HG03108 (cell line): Measurements from ENCODE around the gene SAMD4A.

ENCODE experiments used
- ATAC-seq: cut with Tn5 transposase; IDR thresholded peaks from one replicate; pipeline ENCODE4 v1.9.1; 2021; ENCODE audit warnings: moderate library complexity; ENCODE audit not compliant: unreplicated experiment

SAMD4A gene

DNA sequence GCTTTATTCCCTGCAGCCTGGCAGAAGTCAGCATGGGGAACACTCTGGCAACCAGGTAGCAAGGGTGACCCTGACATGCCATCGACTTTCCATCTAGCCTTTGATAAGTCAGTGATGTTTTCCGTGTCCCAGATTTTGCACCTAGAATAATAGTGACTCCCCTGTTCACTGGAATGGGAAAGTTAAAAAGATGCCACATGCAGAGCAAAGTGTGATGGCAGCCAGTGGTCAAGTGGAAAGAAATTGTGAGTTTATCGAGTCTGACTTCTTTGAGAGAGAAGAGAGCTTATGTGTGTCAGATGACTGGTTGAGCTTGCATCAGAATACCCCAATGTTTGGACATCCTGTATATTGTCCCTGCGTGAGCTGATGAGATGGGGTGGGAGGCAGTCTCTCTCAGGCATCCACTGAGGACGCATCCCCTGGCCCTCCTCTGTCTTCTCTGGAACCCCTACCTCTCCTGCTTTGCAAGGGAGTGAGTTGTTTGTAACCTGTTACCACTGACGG, 187.2 kb downstream of the SAMD4A start:
- no peak for ATAC-seq

DNA sequence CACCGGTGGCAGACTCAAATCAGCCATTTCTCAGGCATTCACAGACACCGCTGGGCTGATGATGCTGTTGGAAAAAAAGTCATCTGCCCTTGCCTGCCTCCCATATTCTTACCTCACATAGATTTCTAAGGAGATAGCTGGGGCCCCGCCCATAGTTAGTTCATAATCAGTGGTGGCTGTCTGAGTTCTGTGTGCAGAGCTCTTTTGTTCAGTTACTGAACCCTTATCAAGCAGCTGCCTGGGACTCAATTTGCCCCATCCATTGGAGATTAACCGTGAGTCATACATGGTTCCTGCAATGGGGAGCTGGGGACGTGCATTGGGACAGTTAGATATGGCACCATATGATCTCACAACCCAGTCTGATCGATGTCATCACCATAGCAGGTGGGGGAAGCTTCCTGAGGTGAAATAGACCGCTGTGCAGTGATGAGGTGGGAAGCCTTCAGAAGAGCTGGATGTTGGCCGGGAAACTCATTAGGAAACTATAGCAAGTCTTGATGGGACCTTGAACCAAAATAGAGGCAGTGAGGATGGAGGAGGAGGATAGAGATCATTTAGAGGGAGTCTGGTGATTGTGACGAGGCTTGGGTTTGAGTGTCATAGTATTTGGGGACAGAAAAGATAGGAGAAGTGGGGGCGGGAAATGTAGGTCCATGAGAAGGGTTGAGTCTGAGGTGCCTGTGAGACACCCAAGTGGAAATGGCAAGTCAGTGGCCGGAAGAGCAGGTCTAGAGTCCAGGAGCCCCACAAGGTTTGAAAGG, 187.9 kb downstream of the SAMD4A start:
- ATAC-seq = no peak

DNA sequence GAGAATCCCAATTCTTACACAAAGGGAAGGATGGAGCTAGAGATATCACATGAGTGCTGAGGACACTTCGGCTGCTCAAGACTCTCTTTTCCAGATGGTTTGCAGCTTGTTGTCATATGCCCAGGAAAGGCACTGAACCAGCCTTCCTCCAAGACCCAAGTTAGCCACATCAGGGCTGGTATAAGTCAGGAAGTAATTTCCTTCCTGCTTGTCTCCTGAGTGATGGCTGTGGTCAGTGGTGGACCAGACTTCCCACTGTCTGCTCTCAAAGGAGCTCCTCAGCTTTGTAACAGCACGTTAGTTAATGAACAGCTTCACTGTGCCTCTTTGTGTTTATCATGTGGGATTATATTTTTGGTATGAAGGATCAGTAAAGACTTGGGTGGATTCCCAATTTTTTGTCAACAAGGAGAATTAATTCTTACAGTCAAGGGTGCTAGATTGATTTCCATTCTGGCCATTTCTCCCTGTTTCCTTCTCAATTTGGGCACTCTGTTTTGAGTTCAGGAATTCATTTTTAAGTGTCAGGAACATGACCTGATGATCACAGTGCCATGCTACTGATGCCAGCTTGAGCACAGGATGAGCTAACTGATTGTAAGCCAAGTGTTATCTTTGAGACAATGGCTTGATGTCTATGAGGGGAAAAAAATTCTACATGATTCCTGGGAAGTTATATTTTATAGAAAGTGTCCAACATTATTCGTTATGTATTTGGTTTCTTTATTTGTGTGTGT, 189.9 kb downstream of the SAMD4A start:
- ATAC-seq = no peak

DNA sequence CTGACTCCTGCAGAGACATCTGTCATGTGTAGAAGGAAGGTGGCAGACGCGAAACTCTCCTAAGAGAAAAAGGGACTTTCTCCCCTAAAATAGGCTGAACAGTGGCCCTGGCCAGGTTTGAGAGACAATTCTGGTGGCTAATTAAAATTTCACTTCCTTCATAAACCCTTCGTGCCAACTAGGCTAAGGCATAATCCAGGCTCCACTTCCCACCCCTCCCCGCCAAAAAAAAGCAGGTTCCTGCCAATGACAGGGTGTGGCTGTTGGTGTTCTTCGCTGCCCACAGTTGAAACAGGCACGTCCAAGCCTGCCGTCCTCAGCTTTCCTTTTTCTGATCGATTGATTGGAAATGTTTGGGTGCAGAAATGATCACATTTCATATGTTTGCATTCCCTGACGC, 191.1 kb downstream of the SAMD4A start:
- ATAC-seq = no peak

DNA sequence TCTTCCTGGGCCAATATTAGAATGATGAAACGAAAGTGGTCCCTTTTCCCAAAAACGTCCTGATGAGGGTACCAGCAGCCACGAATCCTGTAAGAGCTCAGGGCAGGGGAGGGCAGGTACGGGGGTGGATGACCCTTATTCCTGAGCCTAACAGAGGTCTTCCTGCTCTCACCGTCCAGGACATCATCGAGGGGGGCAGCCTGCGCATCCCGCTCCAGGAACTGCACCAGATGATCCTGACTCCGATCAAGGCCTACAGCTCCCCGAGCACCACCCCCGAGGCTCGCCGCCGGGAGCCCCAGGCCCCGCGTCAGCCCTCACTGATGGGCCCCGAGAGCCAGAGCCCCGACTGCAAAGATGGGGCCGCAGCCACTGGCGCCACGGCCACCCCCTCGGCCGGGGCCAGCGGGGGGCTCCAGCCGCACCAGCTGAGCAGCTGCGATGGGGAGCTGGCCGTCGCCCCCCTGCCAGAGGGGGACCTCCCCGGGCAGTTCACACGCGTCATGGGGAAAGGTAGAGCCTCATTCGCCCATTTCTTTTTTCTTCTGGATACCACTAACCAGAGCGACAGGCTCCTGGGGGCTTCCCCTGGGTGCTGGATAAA, 193.2 kb downstream of the SAMD4A start:
- ATAC-seq = no peak

DNA sequence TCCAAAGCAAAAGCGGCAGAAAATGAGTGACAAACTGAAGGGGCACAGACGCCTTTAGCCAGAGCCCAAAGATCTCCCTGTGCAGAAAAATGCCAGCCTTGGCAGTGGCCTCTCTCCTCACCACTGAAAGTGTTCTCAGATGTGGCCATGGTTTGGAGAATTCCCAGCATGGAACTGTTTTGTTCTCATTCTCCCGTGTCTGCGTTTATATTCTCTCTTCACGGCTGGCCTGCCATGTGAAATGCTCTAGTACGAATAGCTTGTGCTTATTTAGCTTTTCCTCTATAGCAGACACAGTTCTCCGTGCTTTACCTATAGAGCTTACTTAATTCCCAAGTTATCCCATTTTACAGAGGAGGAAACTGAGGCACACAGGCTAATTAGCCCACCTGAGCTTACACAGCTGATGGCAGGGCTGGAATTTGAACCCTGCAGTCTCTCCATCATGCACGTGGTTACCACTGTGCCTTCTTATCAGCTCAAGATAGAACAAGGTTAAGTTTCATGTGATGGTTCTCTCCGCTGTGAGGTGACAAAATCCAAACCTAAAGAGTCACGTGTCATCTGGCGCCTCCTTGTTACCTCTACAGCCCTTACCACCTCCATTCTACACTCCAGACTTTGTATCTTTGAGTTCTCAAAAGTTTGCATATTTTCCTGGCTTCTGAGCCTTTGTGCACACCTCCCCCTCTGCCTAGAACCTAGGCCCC, 194.1 kb downstream of the SAMD4A start:
- ATAC-seq = no peak

DNA sequence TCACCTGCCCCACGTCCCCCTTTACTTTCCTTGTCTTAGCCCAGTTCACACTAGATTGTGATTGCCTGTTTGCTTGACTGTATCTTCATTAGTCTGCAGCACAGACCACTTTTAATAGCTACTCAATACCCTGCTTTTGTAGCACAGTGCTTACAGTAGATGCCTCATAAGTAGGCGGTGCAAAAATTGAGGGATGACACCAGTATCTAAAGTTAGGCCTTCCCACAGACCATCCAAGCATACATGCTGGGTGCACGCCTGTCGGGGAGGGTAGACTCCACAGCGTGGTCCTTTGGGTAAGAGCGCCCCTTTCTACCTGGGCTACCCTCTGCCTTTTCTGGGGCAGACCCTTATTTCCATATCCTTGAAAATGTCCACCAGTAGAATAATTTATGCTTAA, 194.9 kb downstream of the SAMD4A start:
- no peak for ATAC-seq

DNA sequence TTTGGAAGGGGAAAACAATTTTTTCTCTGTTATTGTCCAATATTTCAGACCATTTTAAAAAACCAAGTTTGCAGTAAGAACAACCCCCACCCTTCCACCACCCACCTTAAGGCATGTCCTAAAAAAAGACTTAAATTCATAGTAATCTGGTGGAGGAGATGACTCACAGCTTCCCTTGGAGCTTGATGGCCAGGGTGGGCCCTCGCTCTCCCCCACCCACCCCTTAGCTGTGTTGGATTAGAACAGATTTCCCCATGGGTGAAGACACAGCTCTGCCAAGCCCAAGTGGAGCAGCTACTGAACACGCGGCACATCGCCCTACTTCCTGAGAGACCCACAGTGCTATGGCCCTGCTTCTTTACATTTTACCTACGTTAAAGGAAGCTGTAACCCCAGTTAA, 195.4 kb downstream of the SAMD4A start:
- no peak for ATAC-seq

DNA sequence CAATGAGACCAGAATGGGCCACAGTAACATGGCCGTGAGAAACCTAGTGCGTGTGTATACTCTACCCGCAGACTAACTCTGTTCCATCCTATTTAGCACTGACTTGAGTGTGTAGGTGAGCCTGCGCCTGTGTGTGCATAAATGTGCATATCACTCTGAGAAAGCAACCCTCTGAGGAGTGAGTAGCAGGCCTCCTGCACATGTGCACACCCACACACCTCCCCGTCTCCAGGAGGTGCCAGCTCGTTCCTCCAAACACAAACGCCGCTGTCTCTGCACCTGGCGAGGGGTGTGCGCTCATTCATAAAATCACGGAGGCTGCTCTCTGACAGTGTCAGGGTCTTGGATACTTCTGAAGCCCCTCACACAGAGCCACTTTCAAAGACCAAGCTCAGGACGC, 196.8 kb downstream of the SAMD4A start:
- no peak for ATAC-seq

DNA sequence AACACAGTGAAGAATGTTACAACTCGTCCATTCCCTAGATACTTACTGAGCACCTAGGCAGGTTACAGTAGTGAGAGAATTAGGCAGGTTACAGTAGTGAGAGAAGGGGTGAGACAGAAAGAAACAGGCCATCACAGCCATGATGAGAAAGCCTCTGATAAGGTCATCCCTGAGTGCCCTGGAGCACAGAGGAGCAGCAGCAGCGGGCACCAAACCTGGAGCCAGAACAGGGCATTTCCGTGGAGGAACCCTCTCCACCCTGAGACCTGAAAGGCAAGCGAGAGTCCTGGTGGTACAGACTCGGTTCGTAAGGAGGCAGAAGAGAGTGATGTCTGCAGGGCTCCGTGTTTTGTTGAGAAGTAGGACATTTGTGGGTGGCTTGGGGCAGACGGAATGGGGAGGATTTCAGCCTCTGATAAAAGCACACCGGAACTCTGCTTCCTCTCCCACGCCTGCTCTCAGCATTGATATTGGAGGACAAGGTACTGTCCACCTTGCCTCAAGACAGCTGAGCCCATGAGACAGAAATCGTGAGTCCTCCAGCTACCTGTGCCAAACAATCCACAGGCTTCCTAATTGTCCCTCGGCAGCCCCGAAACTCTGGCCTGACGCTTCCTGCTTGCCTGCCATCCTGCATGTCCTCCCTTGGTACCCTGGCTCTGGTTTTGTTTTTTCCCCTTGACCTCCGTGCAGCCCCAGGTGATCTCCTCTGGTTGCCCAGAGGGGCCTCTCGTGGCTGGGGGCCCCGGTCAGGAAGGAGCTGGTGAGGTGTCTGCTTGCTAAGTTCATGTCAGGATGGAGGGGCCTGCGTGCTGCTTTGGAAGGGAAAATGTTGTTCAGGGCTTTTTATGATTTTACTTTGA, 199.6 kb downstream of the SAMD4A start:
- no peak for ATAC-seq

DNA sequence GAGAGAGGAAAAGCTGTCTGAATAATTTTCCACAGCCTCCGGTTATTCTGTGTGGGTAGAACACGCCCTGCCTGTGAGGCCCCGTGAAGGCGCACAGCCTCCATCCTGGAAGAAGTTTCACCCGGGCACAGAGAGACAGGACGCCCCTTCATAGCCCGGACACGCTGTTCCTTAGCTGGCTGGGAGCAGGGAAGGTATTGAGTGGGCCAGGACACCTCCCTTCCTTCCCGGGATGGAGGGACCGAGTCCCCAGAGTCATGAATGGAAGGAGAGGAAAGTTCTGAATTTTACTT, 200.2 kb downstream of the SAMD4A start:
- no peak for ATAC-seq

DNA sequence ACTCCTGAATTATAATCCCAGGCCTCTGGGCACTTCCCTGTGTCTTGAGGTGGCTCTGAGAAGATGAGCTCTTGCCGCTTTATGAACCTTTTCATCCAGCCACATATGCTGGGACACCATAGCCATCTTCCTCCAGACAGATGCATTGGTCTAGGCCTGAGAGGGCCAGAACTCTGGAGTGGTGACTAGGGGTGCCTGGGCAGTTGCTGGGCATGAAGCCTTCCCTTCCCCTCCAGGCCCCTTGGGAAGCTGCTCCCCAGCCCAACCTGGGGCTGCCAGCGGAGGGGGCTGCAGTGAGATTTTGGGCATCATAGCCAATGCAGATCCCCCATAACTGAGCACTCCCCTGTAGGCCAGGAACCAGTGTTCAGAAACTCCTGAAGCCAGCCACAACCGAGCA, 200.5 kb downstream of the SAMD4A start:
- no peak for ATAC-seq

DNA sequence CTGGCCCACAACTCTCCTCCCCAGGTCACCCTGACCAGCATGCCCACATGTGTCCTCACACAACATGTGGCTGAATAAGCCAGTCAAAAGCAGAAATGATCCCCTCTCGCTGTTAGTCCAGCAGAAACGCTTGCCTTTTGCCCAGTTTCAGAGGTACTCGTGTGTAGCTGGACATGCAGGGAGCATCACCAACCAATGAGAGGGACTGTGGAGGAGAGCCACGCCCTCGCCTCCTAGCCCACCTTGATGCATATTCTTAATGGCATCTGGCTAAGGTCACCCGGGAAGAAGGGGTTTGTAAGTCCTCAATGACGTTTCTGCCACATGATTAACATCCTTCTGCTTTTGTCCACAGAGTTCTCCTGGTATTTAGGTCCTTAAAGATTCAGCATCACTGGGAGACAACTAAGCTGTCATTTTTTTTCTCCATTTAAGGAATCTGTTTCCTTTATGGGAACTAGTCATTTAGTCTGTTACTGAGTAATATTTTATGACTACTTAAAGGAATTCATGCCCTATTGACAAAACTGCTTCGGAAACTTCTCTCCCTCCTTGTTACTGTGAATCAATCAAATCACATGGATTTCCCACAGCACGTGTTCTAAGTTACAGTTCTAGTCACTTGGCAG, 201.7 kb downstream of the SAMD4A start:
- ATAC-seq = no peak

DNA sequence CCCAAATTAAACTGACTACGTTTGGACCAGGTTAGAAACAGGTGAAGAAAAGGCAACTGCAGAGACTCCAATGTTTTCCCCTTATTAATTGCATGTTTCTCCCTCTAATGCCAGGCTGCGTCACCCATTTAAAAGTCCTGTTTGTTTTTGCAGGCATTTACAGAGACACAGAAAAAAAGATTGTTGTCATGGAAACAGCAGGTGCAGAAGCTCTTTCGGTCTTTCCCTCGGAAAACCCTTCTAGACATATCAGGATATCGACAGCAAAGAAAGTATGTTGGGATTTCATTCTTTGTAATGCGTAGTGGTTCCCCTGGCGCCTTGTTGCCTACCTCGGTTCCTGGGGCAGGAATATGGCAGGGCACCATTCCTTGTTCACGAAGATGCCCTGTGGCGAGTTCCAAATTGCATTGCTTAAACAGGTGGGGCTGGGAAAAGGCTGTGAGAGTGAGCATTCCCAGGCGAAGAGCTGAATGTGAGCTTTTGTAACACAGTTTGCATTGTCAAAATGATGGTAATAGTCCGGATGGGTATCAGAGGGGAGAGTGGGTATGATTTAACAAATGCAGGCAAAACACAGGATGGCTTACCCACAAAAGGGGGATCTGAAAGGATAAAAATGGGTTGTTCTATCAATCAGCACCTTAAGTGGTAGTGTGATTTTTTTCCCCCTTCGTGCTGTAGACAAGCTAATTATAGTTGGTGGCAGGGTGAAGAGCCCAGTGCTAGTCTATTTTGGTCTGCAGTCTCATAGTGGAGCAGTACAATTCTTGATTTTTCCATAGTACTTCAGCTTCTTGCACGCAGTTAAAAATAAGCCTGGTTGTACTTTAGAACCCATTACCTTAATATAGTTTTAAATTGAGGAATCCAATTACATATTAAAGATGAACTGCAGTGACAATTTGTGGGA, 203.3 kb downstream of the SAMD4A start:
- no peak for ATAC-seq

DNA sequence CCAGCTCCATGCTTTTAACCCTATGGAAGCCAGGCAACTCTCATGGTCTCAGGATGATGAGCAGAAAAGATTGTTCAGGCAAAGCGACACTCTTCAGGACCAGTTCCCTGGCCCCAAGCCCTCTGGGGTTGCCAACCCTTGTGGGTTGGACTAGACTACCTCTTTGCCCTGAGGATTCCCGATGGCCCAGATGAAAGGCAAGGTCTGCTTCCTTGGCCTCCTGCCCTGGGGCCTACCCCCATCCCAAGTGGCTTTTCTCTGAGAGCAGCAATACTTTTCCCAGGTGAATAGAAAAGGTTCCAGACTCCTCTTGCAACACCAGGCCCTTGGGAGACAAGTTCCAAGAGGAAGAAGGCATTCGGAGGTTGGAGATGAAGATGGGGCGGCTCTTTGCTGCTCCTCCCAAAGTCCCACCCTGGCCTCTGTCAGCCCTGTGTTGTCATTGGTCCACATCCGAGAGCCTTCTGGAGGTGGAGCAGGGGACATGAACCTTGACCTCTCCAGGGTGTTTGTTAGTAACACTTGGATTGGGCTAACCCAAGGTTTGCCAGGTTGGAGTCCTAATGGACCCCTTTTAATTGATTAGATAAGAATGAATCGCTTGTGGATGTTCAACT, 204.6 kb downstream of the SAMD4A start:
- no peak for ATAC-seq

DNA sequence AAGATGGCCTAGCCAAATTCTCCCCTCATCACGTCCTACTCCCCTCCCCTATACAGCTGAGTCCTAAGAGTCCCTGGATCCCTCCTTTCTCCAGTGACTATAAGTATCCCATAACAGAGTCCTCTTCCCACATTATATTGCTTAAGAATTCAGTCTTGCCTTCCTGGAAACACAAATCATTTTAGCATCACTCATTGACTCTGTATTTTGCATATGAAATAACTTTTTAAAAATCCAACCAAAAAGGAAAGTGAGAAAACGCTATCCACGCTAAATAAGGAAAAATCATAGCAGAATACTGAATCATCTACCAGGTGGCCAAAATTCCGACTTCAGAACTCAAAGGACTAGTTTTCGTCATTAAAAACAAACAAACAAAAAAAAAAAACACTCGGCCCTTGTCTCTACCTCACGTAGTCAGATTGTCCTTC, 205.5 kb downstream of the SAMD4A start:
- ATAC-seq = no peak

DNA sequence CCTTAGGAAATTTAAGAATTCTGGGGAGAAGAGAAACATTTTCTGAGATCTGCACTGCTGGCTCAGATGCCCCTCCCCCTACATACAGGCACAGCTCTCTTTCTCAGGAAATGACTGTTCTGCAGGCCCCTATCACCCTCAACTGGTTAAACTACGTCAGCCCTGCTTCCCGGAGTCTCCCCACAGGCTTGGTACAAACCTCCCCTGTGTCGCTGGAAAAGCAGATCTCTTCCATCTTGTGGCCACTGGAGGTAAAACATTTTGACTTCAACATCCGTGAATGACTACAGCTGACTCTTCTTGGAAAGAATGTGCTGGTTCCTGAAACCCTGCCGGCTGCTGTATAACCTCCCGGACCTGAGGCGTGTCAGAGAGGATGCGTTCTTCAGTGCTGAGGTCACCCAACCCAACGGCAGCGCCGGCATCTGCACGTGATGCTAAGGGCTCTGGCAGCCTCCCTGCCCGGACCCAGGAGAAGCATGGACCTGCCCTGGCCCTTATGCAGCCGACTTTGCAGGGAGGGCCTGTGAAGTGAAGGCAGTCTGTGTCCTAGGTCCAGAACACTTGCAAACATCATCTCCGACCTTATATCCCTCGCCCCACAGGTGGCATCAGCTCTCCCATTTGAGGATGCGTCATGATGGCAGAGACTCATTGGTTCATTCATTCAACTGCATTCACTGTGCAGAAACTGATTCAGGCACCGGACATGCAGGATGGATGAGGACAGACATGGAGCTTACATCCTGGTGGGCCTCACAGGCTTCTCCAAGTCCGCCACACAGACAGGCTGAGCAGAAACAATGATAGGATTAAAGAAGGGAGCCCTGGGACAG, 206.5 kb downstream of the SAMD4A start:
- peak; percentile 41 for ATAC-seq

DNA sequence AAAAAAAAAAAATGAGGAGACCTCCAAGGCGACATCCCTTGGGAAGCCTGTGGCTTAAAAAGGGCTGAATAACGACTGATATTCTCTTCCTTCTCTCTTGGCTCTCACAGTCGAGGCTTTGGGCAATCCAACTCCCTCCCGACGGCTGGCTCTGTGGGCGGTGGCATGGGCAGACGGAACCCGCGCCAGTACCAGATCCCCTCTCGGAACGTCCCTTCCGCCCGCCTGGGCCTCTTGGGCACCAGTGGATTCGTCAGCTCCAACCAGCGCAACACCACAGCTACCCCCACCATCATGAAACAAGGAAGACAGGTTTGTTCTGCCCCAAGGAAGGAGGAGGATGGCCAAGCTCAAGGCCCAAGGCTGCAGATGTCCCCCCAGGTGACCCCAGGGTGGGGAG, 207.9 kb downstream of the SAMD4A start:
- no peak for ATAC-seq
